Left lobe of liver (tissue), 1 donor: Measurements from ENCODE around the gene KIFAP3. TPM values are rescaled to one million over a fixed set of nuclear protein-coding genes. Genes with fewer than 3 reads are reported as not detected.

Source experiments
- total RNA-seq: library from RNA; stranded (reverse); gene quantifications from one replicate; pipeline ENCODE4 v1.2.1, GENCODE V29; 2021
- donor health status: DM: no; HTN: yes; CAD: no.

KIFAP3 gene
- total RNA-seq, 1 donor from 2014 or later = 7.1 TPM

Other genes with a start within 250 kb of the KIFAP3 start
- gene SCYL3, start 180.8 kb downstream of the KIFAP3 start, total RNA-seq = 7.5 TPM
- not detected for gene NTMT2, start 71.3 kb upstream of the KIFAP3 start, total RNA-seq